H1 (cell line): ENCODE measurements around the gene CRK. TPM values are rescaled to one million over a fixed set of nuclear protein-coding genes. Genes with fewer than 3 reads are reported as not detected.

Experiments
- ZNF274 ChIP-seq: IDR thresholded peaks from 2 replicates; pipeline ENCODE4 v1.7.0; 2012; ENCODE audit warnings: low read length, borderline replicate concordance; ENCODE audit errors: extremely low read depth
- polyA plus RNA-seq, 7 experiments: library from polyadenylated mRNA; depleted of rRNA in 3 of 7; stranded (reverse) in 5 of 7; unstranded in 2 of 7; fragments of >200 nt in 5 of 7; fragments of 200-250 nt in 2 of 7; gene quantifications; 1 replicate in 5 of 7; 2 replicates in 1 of 7; 4 replicates in 1 of 7; pipeline versions ENCODE4 v1.2.1 to v1.2.3, GENCODE V29; 2011 to 2013; ENCODE audit warnings: missing spikeins in 2 of 7, mixed read lengths in 2 of 7
- total RNA-seq: library from RNA; stranded (reverse); fragmentation: NEBNext Ultra II Directional; extraction: Animal tissue kit (Norgen Biotek cat#: 25700); gene quantifications from 2 replicates; pipeline ENCODE4 v1.2.1, GENCODE V29; 2021
- TF ChIP-seq, protein P1 (sequence below): IDR thresholded peaks from 2 replicates; pipeline ENCODE4 v1.6.1; 2012; ENCODE audit warnings: inconsistent platforms

CRK gene
- total and polyA plus RNA-seq, 2 of the 8 experiments (the other 6 are each of a cell fraction or from before 2014, with no cell fraction given), result 32.8 to 57.1 TPM

DNA sequence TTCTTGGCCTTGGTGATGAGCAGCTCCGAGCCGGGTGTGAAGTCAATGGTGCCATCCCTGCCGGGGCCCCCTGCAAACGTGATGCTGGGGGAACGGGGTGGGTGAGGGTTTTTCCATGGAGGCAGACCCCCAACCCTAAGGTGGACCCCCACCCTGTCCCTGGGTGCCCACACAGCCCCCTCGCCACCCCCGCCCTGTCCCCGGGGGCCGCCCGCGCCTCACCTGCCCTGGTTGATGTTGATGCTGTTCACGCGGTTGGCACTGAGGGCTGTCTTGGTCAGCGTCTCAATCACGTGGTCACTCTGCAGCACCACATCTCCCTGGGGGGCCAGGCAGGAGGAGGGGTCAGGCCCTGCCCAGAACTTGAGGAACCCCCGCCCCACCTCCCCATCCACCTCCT lies 11.2 kb upstream of the CRK start (continued):
- TF ChIP-seq, protein P1, sequence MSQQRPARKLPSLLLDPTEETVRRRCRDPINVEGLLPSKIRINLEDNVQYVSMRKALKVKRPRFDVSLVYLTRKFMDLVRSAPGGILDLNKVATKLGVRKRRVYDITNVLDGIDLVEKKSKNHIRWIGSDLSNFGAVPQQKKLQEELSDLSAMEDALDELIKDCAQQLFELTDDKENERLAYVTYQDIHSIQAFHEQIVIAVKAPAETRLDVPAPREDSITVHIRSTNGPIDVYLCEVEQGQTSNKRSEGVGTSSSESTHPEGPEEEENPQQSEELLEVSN, result no peak
- TF ChIP-seq ZNF274, result no peak
